Measurements from ENCODE around the gene TRAF3IP1.

- TF ChIP-seq, protein P1, sequence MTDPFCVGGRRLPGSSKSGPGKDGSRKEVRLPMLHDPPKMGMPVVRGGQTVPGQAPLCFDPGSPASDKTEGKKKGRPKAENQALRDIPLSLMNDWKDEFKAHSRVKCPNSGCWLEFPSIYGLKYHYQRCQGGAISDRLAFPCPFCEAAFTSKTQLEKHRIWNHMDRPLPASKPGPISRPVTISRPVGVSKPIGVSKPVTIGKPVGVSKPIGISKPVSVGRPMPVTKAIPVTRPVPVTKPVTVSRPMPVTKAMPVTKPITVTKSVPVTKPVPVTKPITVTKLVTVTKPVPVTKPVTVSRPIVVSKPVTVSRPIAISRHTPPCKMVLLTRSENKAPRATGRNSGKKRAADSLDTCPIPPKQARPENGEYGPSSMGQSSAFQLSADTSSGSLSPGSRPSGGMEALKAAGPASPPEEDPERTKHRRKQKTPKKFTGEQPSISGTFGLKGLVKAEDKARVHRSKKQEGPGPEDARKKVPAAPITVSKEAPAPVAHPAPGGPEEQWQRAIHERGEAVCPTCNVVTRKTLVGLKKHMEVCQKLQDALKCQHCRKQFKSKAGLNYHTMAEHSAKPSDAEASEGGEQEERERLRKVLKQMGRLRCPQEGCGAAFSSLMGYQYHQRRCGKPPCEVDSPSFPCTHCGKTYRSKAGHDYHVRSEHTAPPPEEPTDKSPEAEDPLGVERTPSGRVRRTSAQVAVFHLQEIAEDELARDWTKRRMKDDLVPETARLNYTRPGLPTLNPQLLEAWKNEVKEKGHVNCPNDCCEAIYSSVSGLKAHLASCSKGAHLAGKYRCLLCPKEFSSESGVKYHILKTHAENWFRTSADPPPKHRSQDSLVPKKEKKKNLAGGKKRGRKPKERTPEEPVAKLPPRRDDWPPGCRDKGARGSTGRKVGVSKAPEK (CRISPR knock-in tag; IDR thresholded peaks at IDR 0.05; ENCODE audit: borderline replicate concordance) = no peak
- no peak for TF ChIP-seq JUND (CRISPR knock-in tag; IDR thresholded peaks at IDR 0.05)
- TF ChIP-seq, protein P2, sequence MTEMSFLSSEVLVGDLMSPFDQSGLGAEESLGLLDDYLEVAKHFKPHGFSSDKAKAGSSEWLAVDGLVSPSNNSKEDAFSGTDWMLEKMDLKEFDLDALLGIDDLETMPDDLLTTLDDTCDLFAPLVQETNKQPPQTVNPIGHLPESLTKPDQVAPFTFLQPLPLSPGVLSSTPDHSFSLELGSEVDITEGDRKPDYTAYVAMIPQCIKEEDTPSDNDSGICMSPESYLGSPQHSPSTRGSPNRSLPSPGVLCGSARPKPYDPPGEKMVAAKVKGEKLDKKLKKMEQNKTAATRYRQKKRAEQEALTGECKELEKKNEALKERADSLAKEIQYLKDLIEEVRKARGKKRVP (CRISPR knock-in tag; IDR thresholded peaks at IDR 0.05) = no peak
- TF ChIP-seq POLR2A (IDR thresholded peaks at IDR 0.05; ENCODE audit: insufficient read depth in 1 of 2, low read depth in 2 of 2, low read length in 2 of 2) = no peak
- TF ChIP-seq EZH2 (conservative IDR thresholded peaks at IDR 0.05; ENCODE audit: low read depth, low read length) = no peak
- peak; percentile 47; the same call in 1 of the 2 replicates for TF ChIP-seq KDM5B (CRISPR knock-in tag; IDR thresholded peaks at IDR 0.05; ENCODE audit: borderline replicate concordance)
- TF ChIP-seq CTCF (CRISPR knock-in tag; IDR thresholded peaks at IDR 0.05) = no peak
Measured at GRCh38 chr2:238321467-238321866, 1.1 kb downstream of the TRAF3IP1 start.
